ENCODE measurements around the gene FARP1.

DNA sequence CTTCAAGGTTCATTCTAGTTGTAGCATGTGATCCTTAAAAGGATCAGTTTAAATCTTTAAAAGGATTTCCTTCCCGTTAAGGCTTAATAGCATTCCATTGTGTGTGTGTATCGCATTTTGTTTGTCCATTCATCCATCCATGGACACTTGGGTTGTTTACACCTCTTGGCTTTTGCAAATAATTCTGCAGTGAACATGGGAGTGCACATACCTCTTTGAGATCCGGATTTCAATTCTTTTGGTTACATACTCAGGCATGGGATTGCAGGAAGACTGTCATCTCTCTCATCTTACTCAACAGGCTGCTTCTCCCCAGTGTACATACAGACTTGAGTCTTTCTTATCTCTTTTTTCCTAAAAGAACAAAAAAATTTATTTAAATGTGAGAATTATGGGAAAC, 32.9 kb downstream of the FARP1 start:
- TF ChIP-seq, protein P1, sequence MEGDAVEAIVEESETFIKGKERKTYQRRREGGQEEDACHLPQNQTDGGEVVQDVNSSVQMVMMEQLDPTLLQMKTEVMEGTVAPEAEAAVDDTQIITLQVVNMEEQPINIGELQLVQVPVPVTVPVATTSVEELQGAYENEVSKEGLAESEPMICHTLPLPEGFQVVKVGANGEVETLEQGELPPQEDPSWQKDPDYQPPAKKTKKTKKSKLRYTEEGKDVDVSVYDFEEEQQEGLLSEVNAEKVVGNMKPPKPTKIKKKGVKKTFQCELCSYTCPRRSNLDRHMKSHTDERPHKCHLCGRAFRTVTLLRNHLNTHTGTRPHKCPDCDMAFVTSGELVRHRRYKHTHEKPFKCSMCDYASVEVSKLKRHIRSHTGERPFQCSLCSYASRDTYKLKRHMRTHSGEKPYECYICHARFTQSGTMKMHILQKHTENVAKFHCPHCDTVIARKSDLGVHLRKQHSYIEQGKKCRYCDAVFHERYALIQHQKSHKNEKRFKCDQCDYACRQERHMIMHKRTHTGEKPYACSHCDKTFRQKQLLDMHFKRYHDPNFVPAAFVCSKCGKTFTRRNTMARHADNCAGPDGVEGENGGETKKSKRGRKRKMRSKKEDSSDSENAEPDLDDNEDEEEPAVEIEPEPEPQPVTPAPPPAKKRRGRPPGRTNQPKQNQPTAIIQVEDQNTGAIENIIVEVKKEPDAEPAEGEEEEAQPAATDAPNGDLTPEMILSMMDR (IDR thresholded peaks at IDR 0.05) = no peak
- TF ChIP-seq EP300 (IDR thresholded peaks at IDR 0.05) (no peak), POLR2AphosphoS5 (IDR thresholded peaks at IDR 0.05) (peak; percentile 5)

All from gastroesophageal sphincter (tissue), 3 donors.